PFSK-1 (cell line): Measurements from ENCODE around the gene PDS5B.

ENCODE experiments used
- FOXP2 ChIP-seq: optimal IDR thresholded peaks from 2 replicates; pipeline ENCODE3; 2011; ENCODE audit warnings: borderline replicate concordance, control low read depth, inconsistent platforms; ENCODE audit not compliant: insufficient read depth; ENCODE audit errors: extremely low read length, extremely low read depth
- POLR2AphosphoS5 ChIP-seq: IDR thresholded peaks from 2 replicates; pipeline ENCODE4 v1.6.1; 2012; ENCODE audit warnings: low read depth, mild to moderate bottlenecking, control low read depth, low read length, moderate library complexity
- REST ChIP-seq, 2 experiments: IDR thresholded peaks; 2 replicates each; pipeline versions ENCODE4 v1.6.1 to v1.8.0; 2011 to 2012; ENCODE audit warnings: low read depth in 2 of 2, low read length in 2 of 2, control low read depth in 1 of 2, inconsistent platforms in 1 of 2, mild to moderate bottlenecking in 1 of 2, moderate library complexity in 1 of 2; ENCODE audit not compliant: insufficient read depth in 1 of 2
- SIN3A ChIP-seq: IDR thresholded peaks from 2 replicates; pipeline ENCODE4 v1.6.1; 2012; ENCODE audit warnings: mild to moderate bottlenecking, low read length, moderate library complexity, borderline replicate concordance; ENCODE audit not compliant: insufficient read depth
- TAF1 ChIP-seq: IDR thresholded peaks from 2 replicates; pipeline ENCODE4 v1.6.1; 2012; ENCODE audit warnings: low read length, control low read depth, borderline replicate concordance; ENCODE audit not compliant: insufficient read depth

GRCh38 chr13:32746474-32746873 lies 160.2 kb downstream of the PDS5B start:
- TF ChIP-seq POLR2AphosphoS5 (no peak), SIN3A (no peak), REST (IDR thresholded peaks at IDR 0.05; ENCODE audit: insufficient read depth in 1 of 2, low read depth in 2 of 2, low read length in 2 of 2) (no peak), TAF1 (no peak), FOXP2 (no peak)
